Left colon (tissue), 2 donors: ENCODE results near the gene LRRC71. TPM values are rescaled to one million over a fixed set of nuclear protein-coding genes. Genes with fewer than 3 reads are reported as not detected.

Experiments
- ATAC-seq: fragments of 200-7000 bp; cut with Tn5 transposase; one replicate; pipeline ENCODE4 v1.9.1; 2020; ENCODE audit warnings: mild to moderate bottlenecking, moderate library complexity
- DNase-seq, 2 donors: peaks; one replicate each; pipeline ENCODE4 v3.0.0-alpha.2; 2020
- intact Hi-C, 2 donors: fragments of 100-400 bp; cut with DNase I in 1 of 2; cut with micrococcal nuclease in 1 of 2; formaldehyde crosslinking; loops; one replicate each; pipeline versions ENCODE4 v1.11.2 to v1.14.0; 2022; cut with DNase I, micrococcal nuclease
- total RNA-seq, 2 donors: library from RNA; stranded (reverse); fragmentation: NEBNext Ultra II Directional; extraction: Animal tissue kit (Norgen Biotek cat#: 25700); gene quantifications; one replicate each; pipeline ENCODE4 v1.2.1, GENCODE V29; 2021
- donor health status: DM: no; HTN: no; CAD: no.
- donor health status: DM: yes; HTN: yes; CAD: no.

The LRRC71 gene
- total RNA-seq, 2 donors from 2014 or later = not detected

DNA sequence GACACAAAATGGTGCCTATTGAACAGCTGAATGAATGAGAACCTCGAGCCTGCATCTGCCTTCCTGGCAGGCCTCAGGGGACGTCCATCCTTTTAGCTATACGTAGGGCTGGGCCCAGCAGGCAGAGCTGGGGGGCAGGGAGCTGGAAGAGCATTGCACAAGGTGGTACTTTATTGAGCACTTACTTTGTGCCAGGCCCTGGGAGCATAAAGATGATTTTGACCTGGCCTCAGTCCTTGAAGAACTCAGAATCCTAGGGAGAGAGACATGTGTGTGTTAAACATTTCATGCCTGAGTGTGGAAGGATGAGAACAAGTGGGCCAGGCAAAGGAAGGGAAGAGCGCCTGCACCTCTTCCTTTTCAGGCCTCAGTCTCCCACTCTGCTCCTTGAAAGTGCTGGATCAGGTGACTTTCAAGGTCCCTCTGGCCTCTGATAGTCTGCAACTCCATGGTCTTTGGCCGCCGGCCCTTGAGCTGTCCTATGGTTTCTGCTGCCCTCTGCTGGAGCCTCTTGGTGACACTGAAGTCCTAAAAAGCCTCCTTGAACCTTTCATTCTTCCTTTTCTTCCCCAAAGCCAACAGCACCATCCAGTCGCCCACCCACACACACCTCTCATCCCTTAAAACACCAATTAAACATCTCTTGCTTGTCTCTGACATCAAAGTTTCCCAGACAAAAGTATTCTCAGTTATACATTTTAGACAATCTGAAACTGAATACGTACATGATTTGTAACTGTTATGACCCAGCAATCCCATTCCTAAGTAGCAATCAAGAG is 30.4 kb upstream of the LRRC71 start:
- ATAC-seq (peak; percentile 60), DNase-seq (peak; percentile 59 to 90)
- intact Hi-C loops = no loop called here

DNA sequence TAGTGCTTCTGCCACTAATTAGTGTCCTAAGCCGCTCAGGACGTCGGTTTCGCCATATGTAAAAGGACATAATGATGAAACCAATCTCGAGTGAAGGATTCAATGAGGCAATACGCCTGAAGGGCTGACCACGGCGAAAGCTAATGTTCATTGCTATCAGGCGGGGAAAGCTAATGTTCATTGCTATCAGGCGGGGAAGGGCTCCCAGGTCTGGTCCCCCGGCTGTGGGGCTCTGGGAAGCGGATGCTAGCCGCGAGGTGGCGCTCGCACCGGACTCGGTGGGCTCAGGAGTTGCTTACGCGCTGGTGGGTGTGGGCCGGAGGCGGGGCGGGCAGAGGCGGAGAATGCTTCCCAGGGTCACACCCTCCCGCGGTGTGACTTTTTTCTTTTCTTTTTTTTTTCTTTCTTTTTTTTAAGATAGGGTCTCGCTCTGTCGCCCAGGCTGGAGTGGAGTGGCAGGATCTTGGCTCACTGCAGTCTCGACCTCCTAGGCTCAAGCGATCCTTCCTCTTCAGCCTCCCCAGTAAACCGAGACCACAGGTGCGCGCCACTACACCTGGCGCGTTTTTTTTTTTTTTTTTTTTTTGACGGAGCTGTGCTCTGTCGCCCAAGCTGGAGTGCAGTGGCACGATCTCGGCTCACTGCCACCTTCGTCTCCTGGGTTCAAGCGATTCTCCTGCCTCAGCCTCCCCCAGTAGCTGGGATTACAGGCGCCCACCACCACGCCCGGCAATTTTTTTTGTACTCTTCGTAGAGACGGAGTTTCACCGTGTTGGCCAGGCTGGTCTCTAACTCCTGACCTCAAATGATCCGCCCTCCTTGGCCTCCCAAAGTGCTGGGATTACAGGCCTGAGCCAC is 28.0 kb upstream of the LRRC71 start:
- DNase-seq (peak; percentile 89 to 95), ATAC-seq (peak; percentile 97)
- intact Hi-C loops = no loop called here

DNA sequence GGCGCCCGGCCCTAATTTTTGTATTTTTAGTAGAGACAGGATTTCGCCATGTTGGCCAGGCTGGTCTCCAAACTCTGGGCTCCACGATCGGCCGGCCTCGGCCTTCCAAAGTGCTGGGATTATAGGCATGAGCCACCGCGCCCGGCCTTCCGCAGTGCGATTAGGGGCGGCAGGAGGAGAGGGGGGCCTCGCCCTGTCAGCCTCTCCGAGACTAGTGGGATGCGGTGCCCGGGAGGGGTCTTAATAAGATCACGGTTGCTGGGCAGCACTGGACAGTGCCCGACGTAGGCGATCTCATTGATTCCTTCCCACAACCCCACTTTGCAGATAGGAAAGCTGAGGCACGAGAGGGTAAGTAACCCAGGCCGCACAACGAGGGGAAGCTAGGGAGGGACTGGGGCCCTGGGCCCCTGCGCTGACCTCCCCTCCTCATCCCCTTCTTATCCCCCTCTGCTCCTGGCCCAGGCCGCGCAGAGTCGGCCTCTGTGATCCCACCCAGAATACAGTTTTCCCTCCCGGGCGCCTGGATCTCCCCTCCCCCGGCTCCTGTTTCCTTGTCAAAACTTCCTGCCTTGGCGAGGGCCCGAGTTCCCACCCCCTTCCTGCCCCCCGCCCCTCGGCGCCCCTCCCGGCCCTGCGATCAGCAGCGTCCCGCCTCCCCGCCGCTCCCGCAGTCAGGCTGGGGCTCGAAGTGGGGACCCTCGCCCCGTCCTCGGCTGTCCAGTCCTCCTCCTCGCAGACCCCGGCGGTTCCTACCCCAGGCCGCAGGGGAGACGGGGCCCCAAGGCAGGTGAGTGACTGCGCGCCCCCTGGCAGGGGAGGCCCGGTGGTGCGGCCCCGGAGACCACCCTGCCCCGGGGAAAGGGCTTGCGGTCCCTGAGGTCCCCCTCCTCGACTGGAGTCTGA is 27.1 kb upstream of the LRRC71 start, which contains the start of gene PEAR1:
PEAR1 (plus strand) TSS at position 671 of the 906 bp plus-strand sequence. CDS start 10,209 bp downstream, outside the sequence.
- no peak for ATAC-seq
- peak in 1 of 2 donors; percentile 27 for DNase-seq
- intact Hi-C loops = no loop called here

DNA sequence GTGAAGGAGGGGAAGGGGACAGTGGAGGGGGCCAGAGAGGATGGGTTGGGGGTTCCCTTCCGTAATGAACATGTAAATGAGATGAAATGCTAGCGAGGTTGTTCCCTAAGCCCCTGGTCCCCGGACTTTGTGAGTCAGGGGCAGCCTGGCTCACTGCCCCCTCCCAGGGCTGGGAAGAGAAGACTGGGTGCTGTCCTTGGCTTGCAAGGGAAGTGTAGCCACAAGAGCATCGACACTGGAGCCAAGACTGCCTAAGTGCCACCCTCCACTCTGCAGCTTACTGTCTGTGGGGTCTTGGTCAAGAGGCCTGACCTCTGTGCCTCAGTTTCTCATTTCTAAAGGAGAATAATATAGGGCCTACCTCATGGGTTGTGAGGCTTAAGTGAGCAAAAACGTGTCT is 26.4 kb upstream of the LRRC71 start:
- intact Hi-C loops = no loop called here
- ATAC-seq (no peak), DNase-seq (no peak)

DNA sequence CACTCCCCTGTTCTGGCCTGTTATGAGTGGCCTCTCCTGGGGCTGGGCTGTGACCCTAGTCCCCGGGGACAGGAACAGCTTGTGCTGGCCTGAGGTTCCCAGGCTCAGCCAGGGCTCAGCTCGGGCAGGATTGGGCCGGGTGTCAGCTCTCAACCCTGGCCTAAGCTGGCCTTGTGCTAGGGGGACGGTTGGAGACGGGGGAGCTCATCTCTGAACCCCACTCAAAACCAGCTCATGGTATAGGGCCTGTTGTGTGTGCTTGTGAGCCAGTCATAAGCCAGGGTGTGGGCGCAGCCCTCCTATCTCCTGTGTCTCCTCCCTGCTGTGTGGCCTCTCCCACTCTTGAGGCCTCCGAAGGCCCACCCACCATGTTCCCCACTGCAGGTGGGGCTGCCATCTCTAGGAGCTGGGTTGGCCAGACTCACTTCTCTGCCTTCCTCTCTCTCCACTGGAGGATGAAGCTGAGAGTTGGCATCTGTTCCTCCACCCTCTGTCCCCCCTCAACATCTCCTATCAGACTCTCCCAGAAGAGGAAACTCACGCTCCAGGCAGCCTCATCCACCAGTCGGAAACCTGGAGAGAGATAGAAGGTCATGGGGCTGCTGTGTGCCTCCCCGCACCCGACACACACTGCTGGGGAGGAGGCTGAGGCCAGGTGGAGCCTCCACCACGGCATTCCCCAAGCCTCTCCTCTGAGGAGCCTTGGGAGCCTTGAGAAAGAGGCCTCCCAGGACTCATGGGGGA is 25.5 kb upstream of the LRRC71 start:
- ATAC-seq = no peak
- DNase-seq = no peak
- intact Hi-C loops = no loop called here

DNA sequence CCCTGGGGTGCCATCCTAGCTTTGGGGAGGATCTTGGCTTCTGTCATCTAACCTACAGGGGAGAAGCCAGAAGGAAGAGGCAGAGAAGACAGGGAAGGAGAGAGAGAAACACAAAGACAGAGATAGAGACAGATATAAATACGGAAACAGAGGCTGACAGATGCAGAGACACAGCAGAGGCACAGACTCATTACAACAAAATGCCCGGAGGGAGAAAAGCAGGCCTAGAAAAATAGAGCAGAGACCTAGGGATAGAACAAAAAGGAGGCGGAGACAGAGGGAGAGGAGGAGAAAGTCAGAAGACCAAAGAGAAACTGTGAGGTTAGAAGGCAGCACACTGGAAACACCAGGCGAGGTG is 25.0 kb upstream of the LRRC71 start:
- ATAC-seq = no peak
- DNase-seq = no peak

DNA sequence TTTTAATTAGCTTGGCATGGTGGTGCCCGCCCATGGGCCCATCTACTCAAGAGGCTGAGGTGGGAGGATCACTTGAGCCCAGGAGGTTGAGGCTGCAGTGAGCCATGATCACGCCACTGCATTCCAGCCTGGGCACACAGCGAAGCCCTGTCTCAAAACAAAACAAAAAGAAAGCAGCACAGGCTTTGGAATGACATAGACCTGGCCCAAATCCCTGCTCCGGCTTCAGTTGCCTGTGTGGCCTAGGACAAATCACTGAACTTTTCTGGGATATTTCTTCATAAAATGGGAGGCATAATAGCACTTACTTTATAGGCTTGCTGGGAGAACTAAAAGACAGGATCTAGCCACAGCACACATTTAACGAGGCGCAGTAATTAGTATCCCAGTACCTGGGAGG is 24.5 kb upstream of the LRRC71 start:
- ATAC-seq (no peak), DNase-seq (no peak)
- intact Hi-C loops = no loop called here

More for the DNA sequence above, 25.0 kb upstream of the LRRC71 start:
- intact Hi-C loops = no loop called here

DNA sequence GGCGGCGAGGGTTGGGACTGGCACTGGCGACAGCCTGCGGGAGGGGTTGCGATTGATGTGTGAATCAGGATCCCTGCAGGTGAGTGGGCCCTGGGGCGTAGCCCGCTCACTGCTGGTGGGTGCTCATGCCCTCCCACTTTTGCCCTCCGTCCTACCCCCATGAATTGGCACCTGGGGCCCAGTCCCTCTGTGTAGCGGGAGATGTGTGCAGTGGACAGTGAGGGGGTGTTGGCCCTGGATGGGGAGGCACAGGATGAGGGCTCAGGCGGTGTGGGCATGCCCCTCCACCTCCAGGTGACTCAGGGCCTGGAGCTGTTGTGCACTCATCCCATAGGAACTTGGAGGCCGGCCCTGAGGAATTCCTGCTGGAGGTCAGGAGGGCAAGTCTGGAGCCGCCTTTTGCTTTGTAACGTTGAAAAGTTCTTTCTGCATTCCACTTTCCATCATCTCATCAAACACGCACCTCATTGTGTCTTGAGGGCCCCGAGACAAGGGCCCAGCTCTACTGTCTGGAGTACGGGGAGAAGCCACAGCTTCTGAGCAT is 23.9 kb upstream of the LRRC71 start:
- no peak for DNase-seq
- intact Hi-C loops = no loop called here
- no peak for ATAC-seq

DNA sequence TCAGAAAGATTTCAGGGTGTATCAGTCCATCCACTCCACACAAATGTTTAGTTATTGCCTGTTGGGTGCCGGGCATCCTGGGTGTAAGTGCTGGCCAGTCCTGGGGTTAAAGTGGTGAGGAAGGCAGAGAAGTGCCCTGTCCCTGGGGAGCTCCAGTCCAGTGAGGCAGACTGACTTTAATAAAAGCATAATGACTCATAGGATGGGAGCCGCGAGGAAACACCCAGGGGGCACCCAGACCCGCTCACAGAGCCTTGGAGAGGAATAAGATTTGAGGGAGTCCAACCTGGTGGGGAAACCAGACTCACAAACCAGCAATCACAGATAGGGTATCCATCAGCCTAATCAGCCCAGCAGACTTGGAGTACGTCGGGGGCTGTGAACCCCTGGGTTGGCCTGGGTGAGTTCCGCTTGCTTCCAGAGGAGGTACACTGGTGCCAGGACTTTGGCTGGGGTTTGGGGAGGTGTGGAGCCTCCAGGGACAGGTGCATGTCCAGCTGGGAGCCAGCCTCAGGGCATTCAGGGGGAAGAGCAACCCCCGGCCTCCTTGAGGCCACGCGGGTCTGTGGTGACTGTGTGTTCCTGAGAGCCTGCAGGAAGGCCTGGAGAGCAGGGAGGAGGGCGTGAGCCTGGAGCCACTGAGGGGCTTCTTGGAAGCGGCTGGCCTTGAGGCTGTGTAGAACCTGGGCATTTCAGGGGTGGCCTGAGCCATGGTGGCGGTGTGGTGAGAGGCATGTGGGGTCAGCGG is 23.2 kb upstream of the LRRC71 start:
- ATAC-seq (no peak), DNase-seq (no peak)
- intact Hi-C loops = no loop called here

DNA sequence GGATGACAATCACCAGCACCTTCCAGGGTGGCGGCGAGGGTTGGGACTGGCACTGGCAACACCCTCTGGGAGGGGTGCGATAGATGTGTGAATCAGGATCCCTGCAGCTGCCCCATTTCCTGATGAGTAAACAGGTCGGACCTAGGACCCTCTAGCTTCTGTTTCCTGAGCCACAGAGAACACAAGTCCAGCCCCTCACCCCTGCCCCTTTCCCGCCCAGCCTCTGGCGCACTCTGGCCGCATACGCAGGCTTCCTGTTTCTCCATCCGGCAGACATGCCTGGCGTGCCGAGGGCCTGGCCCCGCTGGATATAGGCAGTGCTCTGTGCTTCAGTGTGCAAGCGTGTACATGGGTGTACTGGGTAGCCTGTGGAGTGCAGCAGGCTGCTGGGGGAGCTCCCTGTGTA is 22.3 kb upstream of the LRRC71 start:
- no peak for DNase-seq
- intact Hi-C loops = no loop called here
- ATAC-seq = no peak

DNA sequence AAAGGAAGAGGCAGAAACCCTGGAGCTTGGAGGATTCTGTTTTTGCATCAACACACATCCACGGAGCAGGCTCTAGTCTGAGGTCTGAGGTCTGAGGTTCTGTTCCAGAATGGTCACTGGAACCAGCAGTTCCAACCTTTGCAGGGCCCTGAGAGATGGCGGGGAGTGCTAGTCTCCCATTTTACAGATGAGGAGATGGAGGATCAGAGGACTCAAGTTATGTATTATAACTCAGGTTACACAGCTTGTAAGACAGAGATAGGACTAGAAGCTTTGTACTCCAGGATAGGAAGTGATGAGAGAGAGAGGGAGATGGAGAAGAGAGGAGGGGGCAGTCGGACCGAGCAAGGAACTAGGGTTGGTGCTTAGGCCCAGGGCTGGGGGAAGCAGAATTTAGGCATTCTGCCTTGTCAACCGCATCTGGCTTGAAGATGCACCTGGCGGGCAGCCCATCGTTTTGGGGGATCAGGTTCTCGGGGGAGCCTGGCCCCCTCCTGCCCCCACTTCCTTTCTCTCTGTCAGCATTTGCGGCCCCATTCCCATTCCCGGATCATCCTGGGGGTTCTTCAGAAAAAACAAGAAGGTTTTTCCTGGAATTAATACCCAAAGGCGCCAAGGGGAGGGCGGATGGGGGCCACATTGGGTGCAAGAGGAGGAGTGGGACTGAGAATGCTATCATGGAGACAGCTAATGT is 21.3 kb upstream of the LRRC71 start:
- ATAC-seq (no peak), DNase-seq (no peak)
- intact Hi-C loops = no loop called here

DNA sequence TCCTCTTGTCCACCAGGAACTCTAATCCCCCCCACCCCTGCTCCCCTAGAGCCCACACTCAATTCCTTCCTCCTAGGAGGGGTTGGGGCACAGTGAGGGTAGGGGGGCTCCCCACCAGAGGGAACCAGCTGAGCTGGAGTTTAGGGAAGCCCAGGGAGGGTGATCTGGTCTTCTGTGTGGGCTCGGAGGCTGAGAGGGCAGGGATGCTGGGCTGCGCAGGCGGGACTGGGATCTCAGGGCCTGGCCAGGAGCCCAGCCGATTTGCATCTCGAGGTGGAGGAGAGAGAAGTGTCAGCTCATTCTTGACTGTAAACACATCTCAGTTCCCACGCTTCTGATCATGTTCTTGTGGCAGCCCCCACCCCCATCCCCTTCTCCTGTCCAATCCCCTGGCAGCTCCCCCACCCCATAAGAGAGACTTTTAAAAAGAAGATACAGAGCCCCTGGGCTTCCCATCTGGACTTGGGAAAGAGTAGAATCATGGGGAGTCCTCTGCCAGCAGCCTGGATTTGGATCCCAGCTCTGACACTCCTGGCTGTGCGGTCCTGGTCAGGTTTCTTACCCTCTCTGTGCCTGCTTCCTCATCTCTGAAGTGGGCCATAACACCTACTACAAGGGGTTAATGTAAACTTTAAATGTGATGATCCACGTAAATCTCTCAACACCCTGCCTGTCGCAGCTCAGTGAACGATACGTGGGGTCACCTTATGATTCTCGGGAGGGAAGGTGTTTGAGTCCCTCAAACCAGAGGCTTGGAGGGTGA is 20.3 kb upstream of the LRRC71 start:
- intact Hi-C loops = no loop called here
- no peak for ATAC-seq
- no peak for DNase-seq

DNA sequence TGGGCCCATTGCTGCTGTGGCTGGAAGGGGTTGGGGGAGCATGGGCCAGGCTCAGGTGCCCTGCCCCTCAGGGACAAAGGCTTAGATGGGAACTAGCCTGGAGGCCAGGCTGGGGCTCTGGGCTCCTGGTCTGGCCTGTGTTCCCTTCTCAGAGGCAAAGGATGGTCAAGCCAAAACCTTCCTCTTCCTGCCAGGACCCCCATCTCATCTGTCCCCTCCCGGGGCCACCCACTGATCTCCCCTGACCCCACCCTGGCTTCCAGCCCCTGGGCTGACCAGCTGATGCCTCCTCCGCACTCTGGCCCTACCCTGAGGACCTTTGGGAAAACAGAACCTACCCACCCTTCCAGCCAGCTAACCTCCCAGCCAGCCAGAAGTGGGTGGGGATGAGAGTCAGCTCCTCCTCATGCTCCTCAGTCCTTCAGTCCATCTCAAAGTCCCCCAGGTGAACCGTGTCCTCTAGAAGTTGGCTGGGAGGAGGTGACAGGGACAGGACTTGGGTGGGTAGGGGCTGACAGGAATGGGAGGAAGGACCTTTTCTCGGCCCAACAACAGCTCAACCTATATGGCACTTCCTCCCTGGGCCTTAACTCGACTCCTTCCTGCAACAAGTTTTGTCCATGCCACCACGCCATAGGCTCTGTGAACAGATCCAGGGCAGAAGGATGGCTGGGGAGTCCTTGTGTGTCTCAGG is 19.4 kb upstream of the LRRC71 start:
- ATAC-seq (no peak), DNase-seq (no peak)
- intact Hi-C loops = no loop called here

DNA sequence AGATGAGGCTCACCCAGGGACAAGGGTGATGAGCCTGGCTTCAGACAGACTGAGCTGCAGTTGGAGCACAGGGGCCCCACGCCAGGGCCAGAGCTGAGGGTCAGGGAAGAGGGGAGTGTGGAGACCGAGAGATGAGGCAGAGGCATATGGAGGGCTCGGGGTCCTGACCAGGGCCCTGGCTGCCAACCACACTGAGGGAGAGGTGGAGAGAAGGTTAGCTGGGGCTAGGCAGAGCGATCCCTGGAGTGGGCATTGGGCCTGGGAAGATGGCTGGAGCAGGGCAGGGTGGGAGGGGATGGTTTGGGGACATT is 18.9 kb upstream of the LRRC71 start:
- ATAC-seq (no peak), DNase-seq (no peak)
- intact Hi-C loops = no loop called here

DNA sequence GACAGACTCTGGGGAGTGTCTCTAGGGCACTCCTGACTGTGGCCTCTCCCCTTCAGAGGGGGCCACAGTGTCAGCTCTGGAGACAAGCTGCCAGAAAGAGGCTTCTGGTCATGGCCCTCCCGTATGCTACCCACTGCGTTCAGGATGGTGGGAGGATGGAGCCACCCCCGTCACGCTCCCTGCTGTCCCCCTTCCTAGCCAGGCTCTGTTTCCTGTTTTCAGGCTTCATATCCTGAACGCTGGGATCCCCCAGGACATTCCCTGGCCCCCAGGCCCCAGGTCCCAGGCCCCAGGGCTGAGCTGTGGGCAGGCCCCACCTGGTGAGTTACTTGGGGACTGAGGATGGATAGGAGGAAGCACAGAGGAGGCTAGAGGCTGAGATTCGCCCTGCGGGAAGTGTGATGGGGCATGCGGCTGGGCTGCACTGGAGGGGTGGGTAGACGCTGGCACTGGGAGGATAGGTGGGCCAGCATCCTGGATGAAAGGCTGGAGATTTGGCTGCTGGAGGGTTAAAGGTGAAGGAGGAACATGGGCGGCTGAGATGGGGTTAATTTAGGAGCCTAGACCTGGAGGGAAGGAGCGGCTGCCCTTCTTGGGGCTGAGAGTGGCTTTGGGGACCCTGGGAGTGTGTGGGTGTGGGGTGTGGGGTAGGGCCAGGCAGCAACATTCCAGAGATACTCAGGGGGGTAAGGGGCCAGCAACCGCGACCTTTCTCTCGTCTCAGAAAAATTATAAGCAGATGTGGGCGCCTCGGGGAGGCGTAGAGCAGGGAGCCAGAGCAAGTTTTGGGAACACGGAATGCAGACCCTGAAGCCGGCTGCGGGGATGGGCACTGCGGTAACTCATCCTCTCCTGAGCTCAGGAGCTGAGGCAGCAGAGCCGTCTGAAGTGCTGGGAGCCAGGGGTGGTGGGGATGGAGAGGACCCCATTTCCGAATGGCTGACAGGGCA is 18.2 kb upstream of the LRRC71 start:
- DNase-seq = no peak
- intact Hi-C loops = no loop called here
- ATAC-seq = no peak
